Measurements from ENCODE around the gene CTRB1. TPM values are rescaled to one million over a fixed set of nuclear protein-coding genes. Genes with fewer than 3 reads are reported as not detected.

The CTRB1 gene
- total and polyA plus RNA-seq, 2 of the 13 experiments (the other 11 are each of a cell fraction or from before 2014, with no cell fraction given) = not detected

- TF ChIP-seq SALL1 (CRISPR knock-in tag; IDR thresholded peaks at IDR 0.05) = no peak; the same call in 1 of the 2 replicates
- no peak for TF ChIP-seq CBX2 (IDR thresholded peaks at IDR 0.05; ENCODE audit: low read depth, low read length)
- no peak for TF ChIP-seq CBX2 (CRISPR knock-in tag; IDR thresholded peaks at IDR 0.05; ENCODE audit: low read depth)
- TF ChIP-seq ZIK1 (CRISPR knock-in tag; IDR thresholded peaks at IDR 0.05; ENCODE audit: borderline replicate concordance, low read depth) = no peak
- no peak; the same call in 1 of the 2 replicates for TF ChIP-seq FOXK1 (CRISPR knock-in tag; IDR thresholded peaks at IDR 0.05; ENCODE audit: borderline replicate concordance, low read depth)
- TF ChIP-seq ZNF770 (CRISPR knock-in tag; IDR thresholded peaks at IDR 0.05) = no peak
- TF ChIP-seq TAF15 (IDR thresholded peaks at IDR 0.05; ENCODE audit: low read depth, low read length, poor library complexity, severe bottlenecking) = no peak
- no peak for TF ChIP-seq THRA (CRISPR knock-in tag; IDR thresholded peaks at IDR 0.05; ENCODE audit: borderline replicate concordance)
- TF ChIP-seq JARID2 (CRISPR knock-in tag; IDR thresholded peaks at IDR 0.05; ENCODE audit: insufficient replicate concordance) = no peak
- TF ChIP-seq PHF8 (CRISPR knock-in tag; IDR thresholded peaks at IDR 0.05) = peak; percentile 29
- peak; percentile 58 for TF ChIP-seq TFDP1 (CRISPR knock-in tag; IDR thresholded peaks at IDR 0.05; ENCODE audit: borderline replicate concordance)
- TF ChIP-seq AGO1 (IDR thresholded peaks at IDR 0.05; ENCODE audit: low read depth, low read length, poor library complexity, severe bottlenecking) = peak; percentile 86
- TF ChIP-seq PAX8 (CRISPR knock-in tag; IDR thresholded peaks at IDR 0.05; ENCODE audit: borderline replicate concordance) = 0 out of 2 replicates have a peak, but pooled peaks have one; percentile 21
- no peak for TF ChIP-seq USF2 (IDR thresholded peaks at IDR 0.05; ENCODE audit: low read depth, low read length)
- no peak for TF ChIP-seq USF2 (CRISPR knock-in tag; IDR thresholded peaks at IDR 0.05; ENCODE audit: borderline replicate concordance)
- no peak for TF ChIP-seq PRPF4 (IDR thresholded peaks at IDR 0.05; ENCODE audit: low read depth, low read length, poor library complexity, severe bottlenecking)
- no peak for TF ChIP-seq CHCHD3 (CRISPR knock-in tag; IDR thresholded peaks at IDR 0.05)
- no peak for TF ChIP-seq SP140L (CRISPR knock-in tag; IDR thresholded peaks at IDR 0.05; ENCODE audit: borderline replicate concordance)
- 0 out of 2 replicates have a peak, but pooled peaks have one; percentile 0 for TF ChIP-seq MIXL1 (CRISPR knock-in tag; IDR thresholded peaks at IDR 0.05)
- no peak for TF ChIP-seq NR1H2 (CRISPR knock-in tag; IDR thresholded peaks at IDR 0.05; ENCODE audit: borderline replicate concordance, low read depth)
- TF ChIP-seq TOPORS (CRISPR knock-in tag; IDR thresholded peaks at IDR 0.05) = 0 out of 2 replicates have a peak, but pooled peaks have one; percentile 33
- no peak for TF ChIP-seq ZSCAN9 (CRISPR knock-in tag; IDR thresholded peaks at IDR 0.05; ENCODE audit: borderline replicate concordance)
These were observed 32.7 kb downstream of the CTRB1 start, which contains the start of gene BCAR1 (continued) for GRCh38 chr16:75251280-75252048.
